NCI-H226 (cell line): Measurements from ENCODE around the gene TELO2.
"Not testable (repeated sequence)": the region's sequence is repeated elsewhere in the genome, so short reads cannot be mapped to it uniquely, and the experiment has no call there.

Experiments used
- DNase-seq: peaks from one replicate; pipeline ENCODE4 v3.0.0-alpha.2; 2015

TELO2 gene

DNA sequence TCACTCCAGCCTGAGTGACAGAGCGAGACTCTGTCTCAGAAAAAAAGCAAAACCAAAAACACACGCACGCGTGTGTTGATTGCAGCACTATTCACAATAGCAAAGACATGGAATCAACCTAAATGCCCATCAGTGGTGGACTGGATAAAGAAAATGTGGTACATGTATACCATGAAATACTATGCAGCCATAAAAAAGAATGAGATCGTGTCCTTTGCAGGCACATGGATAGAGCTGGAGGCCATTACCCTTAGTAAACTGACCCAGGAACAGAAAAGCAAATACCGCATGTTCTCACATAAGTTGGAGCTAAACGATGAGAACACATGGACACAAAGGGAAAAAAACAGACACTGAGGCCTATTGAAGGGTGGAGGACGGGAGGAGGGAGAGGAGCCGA is 14.2 kb upstream of the TELO2 start:
- DNase-seq: not testable (repeated sequence)

DNA sequence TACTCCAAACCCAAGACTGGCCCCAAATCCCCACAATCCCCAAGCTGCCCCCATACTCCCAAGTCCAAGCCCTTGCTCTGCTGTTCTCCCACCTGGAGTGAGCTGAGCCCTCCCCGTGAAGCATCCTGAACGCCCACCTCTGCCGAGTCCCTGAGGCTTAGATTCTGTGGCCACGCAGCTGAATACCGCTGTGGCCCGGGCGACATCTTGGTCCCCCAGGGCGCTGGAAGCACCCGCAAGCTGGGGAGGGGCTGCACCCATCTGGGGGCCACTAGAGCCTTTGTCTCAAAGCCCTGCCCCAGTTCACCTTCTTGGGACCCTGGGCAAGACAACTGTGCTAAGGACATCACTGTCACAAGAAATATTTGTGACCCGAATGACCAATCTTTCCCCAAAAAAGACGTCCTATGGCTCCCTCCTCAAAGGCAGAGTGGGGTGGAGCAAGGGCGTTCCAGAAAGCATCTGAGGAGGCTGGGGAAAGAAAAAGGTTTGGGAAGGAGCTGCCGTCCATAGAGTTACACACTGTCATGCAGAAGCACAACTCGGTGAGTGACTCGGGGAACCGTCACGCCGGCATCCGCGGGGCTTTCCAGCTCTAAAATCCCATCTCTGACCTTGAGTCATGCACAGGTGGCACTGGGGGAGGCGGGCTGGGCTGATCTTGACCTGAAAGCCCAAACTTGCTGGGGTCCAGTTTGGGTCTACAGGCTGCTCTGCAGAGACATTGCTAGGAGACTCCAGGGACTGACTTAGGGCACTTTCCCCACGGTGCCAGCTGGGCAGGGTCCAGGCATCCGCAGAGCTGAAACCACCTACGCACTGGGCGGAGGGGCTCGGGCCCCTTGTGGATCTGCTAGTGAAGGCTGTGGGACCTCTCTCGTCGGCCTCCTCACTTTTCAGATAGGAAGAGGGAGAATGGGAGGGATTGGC is 11.0 kb upstream of the TELO2 start:
- DNase-seq: peak; percentile 23

DNA sequence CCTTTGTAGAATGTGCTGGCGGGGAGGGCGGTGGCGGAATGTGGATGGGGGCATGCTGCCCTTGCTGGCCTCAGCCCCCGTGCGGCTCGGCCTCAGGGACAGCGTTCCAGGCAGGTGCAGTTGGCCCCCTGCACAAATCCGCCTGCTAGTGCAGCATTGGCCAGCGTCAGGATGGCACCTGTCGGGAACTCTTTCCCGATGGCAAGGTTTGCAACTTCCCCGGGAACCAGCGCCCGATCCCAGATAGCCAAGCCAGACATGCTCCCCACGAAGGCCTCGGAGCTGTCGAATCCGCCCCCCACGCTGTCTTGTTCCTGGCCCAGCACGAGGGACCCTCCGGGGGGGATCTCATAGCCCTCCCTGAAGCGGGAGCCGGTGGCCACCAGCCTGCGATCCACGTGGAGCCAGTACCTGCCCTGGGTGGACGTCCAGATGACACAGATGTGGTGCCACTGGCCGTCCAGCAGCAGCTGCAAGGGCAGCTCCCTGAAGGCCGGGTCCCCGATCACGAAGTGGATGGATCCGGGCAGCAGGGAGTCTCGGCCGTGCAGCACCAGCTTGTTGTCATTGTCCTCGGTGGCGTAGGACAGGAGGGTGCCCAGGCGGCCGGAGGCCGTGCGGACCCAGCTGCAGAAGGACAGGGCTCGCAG is 7.2 kb upstream of the TELO2 start:
- DNase-seq: no peak

DNA sequence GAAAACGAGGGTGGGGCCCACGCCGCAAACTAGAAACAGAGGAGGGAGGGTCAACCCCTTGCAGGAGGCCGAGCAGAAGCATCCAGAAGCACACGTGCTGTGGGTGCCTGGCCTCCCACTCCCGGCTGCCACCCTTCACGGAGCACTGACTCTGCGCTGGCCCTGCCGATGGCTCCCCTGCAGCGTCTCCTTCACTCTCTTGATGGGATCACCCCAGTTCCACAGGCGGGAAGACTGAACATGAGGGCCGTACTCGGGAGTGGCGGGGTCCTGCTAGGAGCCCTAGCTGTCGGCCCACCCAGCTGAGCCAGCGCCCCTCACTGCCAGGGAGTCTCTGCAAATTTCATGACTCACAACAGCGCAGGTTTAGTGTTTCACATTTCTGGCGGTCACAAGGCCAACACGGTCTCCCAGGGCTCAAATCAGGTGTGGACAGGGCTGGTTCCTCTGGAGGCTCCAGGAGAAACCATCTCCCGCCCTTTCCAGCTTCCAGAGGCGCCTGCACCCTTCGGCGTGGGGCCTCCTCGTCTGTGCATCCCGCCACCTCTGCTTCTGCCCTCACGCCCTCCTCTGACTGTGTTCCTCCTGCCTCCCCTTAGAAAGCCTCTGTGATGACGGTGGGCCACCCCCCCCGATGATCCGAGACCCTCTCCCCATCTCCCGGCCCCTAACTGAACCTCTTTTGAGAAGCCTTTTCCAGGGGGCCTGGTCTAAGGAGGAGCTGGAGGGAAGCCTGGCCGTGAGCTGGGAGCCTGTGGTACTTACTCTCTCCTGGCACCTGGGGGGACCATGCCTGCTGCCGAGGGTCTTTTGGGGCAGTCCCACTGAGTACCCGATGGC is 6.4 kb upstream of the TELO2 start:
- DNase-seq: no peak

DNA sequence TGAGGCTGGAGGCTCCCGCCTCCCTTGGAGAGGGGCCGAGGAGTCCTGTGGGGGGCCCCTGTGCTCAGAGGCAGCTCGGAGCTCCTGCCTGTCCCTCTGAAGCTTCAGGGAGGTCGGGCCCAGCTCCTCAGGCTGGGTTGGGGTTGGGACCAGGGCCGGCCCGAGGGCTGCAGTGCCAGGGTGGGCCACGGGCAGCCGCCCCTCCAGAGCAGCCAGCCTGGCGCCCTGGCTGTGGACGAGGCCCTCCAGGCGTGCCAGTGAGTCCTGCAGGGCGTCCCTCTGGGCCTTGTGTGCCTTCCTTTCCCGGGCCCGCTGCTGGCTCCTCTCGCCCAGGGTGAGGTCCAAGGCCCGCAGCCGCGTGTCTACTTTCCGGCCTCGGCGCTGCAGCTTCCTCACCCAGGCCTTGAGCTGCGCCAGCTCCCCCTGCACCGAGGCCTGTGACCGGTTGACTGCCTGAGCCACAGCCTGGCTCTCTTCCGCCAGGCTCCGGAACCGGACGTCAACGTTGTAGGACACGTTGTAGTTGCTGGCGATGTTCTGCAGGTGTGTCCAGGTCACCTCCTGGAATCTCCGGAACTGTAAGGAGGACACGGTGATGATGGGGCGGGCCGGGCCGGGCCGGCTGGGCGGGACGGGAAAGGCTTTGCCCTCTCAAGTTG is 5.6 kb upstream of the TELO2 start:
- DNase-seq: no peak

DNA sequence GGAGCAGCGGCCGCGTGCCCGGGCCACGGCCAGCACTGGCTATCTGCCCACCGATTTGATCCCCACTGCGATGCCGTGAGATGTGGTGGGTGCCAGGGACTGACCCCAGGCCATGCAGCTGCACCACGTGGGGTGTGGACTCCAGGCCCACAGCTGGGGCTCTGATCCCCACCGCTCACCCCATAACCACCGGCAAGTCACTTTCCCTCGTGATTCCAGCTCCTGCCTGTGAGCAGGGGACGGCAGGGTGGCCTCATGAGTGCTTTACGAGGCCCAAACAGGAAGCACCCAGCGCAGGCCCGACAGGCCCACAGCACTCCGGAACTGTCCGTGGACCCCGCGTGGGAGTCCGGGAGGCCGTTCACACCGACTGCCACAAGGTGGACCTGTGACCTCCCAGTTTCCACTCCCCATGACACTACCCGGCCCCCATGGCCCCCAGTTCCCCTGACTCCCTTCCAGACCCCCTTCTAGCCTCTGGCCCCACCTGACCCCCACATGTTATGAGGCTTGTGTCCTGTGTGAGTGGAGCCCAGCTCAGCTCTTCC is 5.0 kb upstream of the TELO2 start:
- no peak for DNase-seq

DNA sequence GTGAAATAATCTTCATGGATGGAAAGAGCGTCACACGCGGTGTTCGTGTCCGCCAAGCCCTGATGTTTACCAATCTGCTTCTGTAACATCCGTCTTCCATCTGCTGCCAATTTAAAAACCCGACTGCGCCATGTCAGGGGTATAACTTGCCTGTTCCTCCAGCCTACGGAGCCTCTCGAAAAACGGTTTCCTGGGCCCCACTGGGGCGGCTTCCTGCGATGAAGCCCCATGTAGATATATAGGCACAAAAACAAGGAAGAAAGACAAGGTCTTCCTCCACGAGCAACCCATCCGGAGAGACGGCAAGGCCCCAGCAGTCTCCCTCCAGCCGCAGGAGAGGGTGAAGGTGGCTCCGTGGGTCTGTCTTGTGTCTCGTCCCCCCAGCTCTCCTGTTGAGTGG is 4.5 kb upstream of the TELO2 start, which contains the start of gene PTX4:
TSS of gene PTX4 (minus strand) at position 326 of the 400 bp plus-strand sequence. CDS start at position 291, 35 bp downstream.
- no peak for DNase-seq

DNA sequence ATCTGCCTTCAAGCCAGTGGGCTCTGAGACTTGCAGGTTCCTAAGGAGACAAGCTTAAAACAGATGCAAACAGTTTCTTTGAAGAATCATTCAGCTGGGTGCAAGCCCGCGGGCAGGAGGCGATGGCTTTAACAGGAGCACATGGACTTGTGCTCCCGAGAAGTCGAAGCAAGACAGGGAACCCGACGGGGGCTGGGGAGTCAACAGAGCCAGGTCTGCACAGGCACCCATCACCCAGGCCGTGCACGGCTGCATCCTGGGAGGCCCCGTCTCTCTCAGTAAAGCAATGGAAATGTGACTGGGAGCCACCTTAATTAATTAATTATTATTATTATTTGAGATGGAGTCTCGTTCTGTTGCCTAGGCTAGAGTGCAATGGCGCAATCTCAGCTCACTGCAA is 4.1 kb upstream of the TELO2 start:
- no peak for DNase-seq

DNA sequence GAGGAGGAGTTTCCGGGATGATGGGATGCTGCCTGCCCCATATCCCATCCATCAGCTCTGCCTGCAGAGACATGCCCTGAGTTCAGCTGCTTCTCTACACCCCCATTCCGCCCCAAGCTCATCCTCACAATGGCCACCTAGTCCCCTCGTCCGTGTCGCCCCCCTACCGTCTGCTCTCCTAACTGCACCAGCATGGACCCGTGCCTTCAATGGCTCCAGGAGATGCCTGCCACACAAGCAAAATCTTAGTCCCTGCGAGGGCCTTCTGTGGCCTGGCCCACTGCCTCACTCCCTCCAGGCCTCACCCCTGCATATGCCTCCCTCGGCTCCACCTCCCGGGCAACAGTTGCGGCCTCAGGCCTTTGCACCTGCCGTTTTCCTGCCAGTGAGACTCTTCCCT is 1.8 kb upstream of the TELO2 start:
- DNase-seq: no peak

DNA sequence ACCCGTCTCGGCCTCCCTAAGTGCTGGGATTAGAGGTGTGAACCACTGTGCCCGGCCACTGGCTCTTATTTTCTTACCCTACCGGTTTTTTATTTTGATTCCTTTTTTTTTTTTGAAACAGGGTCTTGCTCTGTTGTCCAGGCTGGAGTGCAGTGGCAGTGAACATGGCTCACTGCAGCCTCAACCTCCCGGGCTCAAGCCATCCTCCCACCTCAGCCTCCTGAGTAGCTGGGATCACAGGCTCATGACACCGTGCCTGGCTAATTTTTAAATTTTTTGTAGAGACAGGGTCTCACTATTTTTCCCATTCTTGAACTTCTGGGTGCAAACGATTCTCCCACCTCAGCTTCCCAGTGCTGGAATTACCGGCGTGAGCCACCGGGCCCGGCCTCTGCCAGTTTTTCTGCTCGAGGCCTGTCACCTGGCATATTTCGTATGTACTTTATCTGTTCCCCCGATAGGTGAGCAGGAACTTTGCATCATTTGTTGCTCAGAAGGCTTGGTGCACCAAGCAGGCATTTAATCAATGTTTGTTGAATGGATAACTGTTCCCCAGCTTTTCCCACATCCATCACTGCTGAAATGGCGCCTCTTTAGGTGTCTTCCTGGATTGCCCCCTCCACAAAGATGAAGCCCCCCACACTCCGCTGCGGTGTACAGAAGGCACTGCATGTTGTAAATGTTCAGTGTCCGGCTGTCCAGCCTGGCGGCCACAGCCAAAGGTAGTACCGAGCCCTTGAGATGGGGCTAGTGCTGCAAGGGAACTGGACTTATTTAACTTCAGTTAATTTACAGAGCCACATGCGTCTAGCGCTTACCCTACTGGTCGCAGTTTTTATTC is 858 bp upstream of the TELO2 start:
- no peak for DNase-seq

DNA sequence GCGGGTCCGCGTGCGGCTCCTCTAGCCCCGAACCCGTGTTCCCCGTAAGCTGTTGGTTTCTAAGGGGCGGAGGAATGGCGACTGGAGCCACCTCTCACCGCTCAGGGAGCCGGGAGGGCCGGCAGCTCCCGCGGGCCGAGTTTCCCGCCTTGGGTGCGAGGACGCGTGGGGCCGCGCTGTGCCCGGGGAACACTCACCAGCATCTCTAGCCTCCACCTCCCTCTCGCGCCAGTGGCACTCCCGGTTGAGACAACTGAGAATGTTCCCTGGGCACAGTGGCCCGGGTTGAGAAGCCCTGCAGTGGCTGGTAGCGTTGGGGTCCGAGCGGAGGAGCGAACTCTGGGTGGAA is 560 bp downstream of the TELO2 start:
- DNase-seq: no peak

DNA sequence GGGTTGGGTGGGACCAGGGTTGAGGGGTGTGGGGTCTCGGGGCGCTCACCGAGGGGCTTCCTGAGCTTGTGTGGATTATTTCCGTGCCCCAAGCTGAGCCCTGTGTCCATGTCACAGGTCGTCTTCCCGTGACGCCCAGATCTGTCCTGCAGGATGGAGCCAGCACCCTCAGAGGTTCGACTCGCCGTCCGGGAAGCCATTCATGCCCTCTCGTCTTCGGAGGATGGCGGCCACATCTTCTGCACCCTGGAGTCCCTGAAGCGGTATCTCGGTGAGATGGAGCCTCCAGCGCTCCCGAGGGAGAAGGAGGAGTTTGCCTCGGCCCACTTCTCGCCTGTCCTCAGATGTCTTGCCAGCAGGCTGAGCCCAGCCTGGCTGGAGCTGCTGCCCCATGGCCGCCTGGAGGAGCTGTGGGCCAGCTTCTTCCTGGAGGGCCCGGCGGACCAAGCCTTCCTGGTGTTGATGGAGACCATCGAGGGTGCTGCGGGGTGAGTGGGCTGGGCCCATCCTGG is 1.0 kb downstream of the TELO2 start:
- peak; percentile 9 for DNase-seq

DNA sequence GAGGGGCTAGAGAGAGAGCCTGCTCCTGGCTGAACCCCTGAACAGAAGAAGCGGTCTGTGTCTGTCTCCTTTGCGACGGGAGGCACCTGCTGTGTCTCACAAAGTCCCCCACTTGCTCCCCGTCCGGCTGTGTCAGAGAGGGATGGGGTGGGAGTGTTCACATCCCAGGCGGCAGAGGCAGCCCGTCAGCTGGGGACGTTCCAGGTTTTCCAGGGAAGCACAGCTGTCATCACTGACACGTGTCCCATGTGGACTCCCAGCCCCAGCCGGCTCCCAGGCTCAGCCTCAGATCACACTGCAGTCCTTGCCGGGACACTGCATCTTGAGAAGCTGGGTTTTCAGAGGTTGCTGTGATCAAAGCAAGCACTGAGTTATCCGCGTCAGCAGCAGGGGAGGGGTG is 1.6 kb downstream of the TELO2 start:
- DNase-seq: no peak

DNA sequence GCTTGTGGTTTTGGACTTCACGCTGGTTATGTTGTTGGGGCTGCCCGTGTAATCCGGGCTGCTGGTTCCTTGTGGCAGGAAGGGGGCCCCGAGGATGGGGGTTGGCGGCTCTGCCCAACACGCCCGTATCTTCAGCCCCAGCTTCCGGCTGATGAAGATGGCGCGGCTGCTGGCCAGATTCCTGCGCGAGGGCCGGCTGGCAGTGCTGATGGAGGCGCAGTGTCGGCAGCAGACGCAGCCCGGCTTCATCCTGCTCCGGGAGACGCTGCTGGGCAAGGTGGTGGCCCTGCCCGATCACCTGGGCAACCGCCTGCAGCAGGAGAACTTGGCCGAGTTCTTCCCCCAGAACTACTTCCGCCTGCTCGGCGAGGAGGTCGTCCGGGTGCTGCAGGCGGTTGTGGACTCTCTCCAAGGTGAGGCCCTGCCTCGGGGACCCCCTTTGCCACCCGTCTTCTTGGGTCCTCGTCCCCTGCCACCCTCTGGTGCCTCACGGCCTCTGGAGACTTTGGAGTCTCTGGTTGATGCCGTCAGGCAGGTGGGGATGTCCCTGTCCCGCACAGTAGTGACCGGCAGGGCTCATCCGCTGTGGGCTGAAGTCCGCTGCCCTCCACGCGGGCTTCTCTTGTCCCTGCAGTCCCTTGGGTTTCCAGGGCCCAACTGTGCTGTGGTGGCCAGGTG is 2.2 kb downstream of the TELO2 start:
- no peak for DNase-seq

DNA sequence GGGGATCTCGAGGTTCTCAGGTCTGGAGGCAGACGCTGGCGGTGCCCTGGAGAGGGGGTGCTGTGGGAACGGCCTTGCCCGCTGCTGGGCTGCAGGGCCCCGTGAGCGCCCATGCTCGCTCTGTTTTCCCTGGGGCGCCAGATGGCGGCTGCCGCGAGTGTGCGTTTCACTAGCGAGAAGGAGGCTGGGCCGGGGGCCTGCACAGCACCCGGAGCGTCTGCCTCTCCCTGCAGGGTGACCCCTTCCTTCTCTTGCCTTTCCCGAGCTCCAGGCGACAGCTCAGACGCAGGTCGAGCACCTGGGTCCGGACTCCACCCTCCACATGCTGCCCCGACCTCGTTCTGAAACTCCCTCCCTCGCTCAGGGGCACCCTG is 2.7 kb downstream of the TELO2 start:
- no peak for DNase-seq

DNA sequence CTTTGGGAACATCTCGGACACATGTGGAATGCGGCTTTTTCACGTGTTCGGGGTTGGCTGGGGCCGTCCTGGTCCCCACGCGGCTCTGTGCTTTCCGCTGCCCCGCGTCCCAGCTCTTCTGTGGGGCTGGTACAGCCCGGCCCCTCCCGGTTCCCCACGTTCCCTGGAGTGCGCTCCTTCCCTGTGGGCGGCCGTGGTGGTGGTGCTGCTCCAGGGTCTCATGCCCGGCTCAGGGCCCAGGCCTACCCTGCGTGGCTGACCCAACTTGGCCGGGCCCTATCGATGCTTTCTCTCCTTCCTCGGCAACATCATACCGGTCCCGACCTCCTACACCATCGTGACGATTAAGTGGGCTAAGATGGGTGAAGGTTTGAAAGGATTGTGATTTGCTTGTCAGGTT is 3.3 kb downstream of the TELO2 start:
- DNase-seq: no peak

DNA sequence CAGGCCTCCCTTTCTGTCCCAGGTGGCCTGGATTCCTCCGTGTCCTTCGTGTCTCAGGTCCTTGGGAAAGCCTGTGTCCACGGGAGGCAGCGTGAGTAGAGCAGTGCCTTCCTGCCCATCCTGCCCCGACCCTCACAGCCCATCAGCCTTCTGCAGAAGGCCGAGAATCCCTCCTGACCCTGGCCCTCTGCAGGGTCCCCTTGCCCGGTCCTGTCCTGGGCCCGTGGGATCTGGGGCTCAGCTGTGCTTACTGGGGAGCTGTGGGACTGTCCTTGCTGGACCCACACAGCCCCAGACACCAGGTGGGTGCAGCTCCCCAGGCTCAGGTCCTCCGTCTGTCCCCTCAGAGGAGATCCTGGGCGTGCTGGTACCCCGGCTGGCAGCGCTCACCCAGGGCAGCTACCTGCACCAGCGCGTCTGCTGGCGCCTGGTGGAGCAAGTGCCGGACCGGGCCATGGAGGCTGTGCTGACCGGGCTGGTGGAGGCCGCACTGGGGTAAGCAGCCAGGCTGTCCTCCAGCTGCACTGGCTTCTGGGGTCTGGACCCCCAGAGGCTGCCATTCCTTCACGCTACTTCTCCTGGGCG is 3.9 kb downstream of the TELO2 start:
- no peak for DNase-seq

DNA sequence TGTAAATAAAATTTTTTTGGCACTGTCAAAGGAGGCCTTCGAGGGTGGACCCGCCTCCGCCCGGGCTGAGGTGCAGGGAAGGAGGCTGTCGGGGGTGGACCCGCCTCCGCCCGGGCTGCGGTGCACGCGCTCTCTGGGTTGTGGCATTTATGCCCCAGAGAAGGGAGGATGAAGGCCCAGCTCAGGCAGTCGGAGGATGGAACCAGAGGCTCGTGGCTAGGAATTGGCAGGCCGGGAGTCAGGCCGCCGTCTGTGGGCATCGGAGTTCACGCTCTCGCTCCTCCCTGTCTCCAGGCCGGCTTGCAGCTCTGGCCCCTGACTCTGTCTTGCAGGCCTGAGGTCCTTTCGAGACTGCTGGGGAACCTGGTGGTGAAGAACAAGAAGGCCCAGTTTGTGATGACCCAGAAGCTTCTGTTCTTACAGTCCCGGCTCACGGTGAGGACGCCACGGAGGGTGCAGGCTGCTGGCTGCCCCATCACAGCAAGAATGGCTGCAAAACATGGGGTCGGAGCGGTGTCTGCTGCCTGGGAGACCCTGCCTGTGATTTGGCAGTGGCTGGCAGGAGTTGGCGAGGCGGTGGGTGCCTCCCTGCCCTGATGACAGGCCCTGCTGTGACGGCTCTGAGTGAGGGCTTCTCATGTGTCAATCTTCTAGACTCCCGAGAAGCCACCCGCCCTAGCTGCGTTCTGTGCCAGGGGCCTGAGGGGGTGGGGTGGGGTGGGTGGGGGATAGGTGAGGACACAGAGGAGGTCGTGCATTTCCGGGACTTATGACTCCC is 5.9 kb downstream of the TELO2 start:
- no peak for DNase-seq

DNA sequence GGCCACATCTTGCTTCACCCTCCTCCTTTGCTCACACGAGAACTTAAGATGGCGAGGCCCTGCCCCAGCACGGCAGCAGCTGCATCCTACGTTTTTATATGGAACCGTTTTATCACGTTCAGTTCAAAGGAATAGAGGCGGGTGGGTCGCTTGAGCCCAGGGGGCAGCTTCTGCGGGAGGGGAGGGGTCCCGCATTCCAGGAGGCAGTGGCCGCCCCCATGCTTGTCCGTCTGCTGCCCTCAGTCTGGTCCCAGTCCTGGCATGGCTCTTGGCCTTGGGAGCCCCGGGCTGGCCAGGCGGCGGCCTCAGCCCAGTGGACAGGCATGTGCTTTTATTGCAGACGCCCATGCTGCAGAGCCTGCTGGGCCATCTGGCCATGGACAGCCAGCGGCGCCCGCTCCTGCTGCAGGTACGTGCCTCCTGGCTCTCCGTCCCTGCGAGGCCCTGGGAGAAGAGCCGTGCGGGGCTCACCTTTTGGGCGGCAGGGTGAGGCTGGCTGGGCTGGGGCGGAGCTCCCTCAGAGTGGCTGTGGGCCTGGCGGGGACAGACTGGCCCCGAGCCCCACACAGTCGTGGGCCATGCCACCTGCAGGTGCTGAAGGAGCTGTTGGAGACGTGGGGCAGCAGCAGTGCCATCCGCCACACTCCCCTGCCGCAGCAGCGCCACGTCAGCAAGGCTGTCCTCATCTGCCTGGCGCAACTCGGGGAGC is 6.8 kb downstream of the TELO2 start:
- DNase-seq: no peak
